GM21529 (cell line): ENCODE measurements around the gene SLC7A14.

Source experiments
- ATAC-seq: cut with Tn5 transposase; IDR thresholded peaks from one replicate; pipeline ENCODE4 v1.9.1; 2021; ENCODE audit not compliant: unreplicated experiment

Gene SLC7A14

GRCh38 chr3:170431054-170431453 lies 154.8 kb downstream of the SLC7A14 start:
- ATAC-seq, result no peak

DNA sequence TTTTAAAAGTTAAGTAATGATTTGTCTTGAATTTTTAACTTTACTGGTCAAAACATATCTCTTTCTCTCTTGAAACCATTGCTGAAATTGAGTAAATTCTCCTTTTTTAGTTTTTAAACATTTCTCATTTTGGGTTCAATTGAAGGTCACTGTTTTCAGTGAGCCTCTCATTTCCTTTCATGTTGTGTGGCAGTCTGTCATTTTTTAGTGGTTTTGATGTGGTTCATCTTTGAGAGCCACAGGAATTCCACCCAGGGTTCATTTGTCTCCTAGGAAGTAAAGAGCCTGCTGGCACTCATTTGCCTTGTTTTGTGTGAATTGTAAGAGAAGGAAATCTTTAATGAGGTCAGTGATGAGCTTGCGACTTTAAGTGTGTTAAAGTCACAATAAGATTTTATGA lies 156.8 kb downstream of the SLC7A14 start:
- no peak for ATAC-seq

DNA sequence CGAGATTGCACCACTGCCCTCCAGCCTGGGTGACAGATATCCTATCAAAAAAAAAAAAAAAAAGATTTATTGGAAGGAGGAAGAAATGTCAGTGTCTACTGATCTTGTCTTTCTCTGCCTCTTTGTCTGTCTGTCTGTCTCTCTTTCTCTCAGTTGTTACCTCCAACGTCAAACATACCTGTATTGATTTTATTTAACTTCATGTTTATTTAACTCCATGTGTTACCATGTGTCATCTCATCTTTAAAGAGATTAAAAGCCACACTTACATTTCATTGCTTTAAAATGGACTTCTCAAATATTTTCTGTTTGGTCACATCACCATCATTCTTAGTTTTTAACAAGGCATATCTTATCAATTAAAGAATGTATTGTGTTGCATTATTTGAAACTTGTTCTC lies 157.8 kb downstream of the SLC7A14 start:
- ATAC-seq, result no peak

DNA sequence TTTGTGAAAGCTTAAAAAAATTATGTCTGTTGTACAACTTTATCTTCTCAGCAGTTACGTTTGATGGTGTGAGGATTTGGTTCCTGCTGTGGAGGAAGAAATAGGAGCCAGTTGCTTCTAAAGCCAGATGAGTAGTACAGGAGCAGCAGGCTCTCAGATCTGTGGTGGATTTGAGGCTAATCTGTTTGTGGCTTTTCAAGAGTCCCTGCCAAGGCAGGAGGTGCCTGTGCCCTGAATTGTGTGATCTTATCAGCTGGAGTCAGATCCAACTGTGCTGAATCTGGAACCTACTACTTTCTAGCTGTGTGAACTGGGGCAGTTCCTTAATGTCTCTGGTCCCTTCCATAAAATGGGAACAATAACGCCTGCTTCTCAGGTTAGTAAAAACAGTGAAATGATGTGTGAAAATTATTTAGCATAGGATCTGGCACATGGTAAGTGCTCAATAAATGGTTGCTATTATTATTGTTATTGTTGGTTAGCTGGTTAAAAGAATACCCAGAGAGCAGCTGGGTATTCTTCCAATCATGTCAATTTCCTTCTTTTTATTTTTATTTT lies 159.6 kb downstream of the SLC7A14 start:
- no peak for ATAC-seq

GRCh38 chr3:170425491-170426239 lies 160.2 kb downstream of the SLC7A14 start:
- ATAC-seq, result no peak

- ATAC-seq, result no peak
Observed at GRCh38 chr3:170424879-170425278, 161.0 kb downstream of the SLC7A14 start.

- ATAC-seq, result no peak
Observed at GRCh38 chr3:170423001-170423615, 162.8 kb downstream of the SLC7A14 start.

- ATAC-seq, result no peak
Observed at GRCh38 chr3:170421758-170422157, 164.1 kb downstream of the SLC7A14 start.

GRCh38 chr3:170421111-170421641 lies 164.7 kb downstream of the SLC7A14 start:
- no peak for ATAC-seq

DNA sequence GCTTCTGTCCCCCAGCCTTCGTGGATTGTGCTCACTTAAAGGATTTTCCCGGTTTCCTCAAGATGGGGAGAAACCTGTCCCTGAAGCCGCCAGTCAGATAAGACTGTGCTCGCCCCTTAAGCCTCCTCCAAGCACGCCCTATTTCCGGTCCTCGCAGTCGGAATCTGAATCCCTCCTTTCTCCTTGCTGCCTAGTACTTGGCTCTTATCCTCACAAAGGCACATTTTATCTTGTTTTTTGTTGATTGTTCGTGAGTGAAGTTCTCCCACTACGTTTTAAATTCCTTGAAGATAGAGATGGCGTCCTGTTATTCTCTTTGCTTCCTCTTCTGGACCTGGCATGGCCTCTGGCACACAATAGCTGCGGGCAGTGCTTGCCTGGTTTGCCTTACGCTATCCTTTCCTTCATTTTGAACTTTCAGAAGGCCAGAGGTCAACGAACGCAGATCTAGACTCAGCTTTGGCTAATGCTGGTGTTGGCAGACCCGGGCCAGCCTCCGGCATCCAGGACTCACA lies 165.5 kb downstream of the SLC7A14 start:
- ATAC-seq, result no peak

GRCh38 chr3:170419557-170420087 lies 166.3 kb downstream of the SLC7A14 start:
- no peak for ATAC-seq

DNA sequence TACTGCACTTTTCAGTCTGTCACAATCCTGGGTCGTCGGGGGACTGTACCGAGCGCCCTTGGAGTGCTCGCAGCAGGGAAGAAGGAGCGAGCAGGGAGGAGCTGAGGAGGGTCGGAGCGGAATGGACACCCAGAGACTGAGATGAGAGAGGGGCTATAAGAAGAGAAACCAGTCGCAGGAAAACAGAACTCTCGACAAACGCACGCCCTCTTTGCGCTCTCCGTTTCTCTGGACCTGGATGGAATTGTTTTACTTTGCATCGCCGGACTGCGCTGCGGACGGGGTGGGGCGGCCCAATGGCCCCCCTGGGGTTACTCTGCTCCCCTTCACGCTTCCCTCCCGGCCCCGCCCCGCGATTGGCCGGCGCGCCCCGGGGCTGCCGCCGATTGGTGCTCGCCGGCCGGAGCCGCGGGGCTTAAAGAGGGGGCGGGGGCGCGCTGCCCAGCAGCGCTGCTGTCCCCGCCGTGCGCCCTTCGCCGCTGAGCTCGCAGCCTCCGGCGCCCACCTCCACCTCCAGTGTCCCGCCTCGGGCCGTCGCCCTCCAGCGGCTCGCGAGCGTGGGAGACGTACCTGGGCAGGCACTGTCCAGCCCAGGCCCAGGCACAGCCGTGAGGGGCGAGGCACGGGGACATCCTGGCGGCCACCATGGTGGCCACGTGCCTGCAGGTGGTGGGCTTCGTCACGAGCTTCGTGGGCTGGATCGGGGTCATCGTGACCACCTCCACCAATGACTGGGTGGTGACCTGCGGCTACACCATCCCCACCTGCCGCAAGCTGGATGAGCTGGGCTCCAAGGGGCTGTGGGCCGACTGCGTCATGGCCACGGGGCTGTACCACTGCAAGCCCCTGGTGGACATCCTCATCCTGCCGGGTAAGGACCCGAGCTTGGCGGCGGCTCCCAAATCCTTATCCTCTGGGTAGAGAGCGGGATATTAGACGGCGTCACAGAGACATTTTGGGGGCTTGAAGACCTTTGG lies 167.2 kb downstream of the SLC7A14 start, which contains the start of gene CLDN11:
Gene CLDN11 (plus strand): TSS at position 447 of the 977 bp plus-strand sequence. CDS start 199 bp downstream, at position 646.
- ATAC-seq, result no peak

DNA sequence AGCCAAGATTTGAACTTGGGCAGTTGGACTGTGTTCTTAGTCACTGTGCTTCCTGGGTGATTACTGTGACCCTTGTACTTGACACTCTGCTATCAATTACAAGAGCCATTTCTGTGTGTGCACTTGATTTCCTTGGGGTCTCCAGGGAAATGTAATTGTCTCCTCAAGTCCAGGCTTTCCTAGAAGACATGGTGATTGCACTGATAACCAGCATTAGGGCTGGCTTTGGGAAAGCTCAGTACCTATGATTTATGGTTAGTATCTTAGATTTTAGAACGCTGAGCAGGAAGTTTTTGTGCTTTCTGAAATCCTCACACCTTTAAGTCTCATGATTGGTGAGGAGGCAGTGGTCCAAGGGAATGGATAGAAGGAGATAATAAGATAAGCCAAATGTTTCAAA lies 168.8 kb downstream of the SLC7A14 start:
- no peak for ATAC-seq

DNA sequence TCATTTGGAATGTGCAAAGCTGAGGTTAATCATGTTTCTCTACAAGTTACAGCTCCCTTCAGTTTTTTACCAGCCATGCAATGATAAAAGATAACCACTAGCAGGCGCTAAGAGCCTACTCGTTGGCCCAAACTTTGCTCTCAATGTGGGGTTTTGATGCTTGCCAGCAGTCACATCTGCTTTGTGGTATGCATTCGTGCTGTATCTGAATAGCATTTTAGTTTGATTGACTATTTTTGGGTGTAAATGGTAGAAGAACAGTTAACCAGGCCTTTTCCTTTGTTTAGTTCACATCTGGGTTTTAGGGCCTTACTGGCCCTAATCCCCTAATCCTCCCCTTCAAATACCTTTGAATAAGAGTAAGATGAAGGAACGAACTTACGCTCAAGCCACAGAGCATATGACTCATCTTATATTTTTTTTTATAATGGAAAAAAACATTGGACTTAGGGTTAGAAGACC lies 171.6 kb downstream of the SLC7A14 start:
- ATAC-seq, result no peak

DNA sequence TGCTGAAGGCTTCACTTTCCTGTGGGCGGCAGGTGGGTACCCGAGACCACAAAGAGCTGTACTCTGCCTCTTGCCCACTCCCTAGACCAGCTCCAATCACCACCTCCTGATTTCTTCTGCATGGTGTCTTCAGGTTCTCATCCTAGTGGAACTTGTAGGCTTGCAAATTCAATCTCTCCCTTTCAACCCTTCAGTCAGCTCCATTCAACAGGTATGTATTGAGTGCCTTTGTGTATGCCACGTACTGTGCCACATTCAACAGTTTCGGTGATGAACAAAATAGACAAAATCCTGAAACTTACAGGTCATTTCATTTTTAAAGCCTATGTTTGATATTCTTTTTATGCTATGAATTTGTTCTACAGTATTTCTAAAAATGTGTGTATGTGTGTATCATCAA lies 172.6 kb downstream of the SLC7A14 start:
- ATAC-seq, result no peak

DNA sequence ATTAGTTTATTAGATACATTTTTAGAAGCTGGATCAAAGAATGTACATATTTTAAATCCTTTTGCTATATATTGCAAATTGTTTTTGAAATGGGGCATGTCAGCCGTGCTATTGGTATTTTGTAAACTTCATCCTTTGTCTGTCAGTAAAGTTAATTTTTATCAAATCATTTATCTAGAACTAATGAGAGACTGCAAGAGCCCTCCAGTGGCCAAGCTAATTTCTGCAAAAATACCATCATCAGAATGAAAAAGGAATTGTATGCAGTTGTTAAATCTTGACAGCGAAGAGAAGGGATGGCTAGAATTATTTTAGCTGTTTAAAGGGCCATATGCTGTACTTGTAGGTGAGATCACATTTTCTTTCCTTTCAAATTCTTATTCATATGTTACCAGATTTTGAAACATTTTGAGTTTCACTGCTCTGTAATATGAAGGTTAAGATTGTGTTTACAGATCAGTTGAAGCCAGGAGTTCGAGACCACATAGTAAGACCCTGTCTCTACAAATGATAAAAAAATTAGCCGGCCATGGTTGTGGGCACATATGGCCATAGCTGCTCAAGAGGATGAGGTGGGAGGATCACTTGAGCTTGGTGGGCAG lies 175.3 kb downstream of the SLC7A14 start:
- no peak for ATAC-seq
